Measurements from ENCODE around the gene TWF2. TPM values are rescaled to one million over a fixed set of nuclear protein-coding genes. Genes with fewer than 3 reads are reported as not detected.

The TWF2 gene
- total RNA-seq, 4 donors from 2014 or later: 50.1 to 116 (median 78.3) TPM

DNA sequence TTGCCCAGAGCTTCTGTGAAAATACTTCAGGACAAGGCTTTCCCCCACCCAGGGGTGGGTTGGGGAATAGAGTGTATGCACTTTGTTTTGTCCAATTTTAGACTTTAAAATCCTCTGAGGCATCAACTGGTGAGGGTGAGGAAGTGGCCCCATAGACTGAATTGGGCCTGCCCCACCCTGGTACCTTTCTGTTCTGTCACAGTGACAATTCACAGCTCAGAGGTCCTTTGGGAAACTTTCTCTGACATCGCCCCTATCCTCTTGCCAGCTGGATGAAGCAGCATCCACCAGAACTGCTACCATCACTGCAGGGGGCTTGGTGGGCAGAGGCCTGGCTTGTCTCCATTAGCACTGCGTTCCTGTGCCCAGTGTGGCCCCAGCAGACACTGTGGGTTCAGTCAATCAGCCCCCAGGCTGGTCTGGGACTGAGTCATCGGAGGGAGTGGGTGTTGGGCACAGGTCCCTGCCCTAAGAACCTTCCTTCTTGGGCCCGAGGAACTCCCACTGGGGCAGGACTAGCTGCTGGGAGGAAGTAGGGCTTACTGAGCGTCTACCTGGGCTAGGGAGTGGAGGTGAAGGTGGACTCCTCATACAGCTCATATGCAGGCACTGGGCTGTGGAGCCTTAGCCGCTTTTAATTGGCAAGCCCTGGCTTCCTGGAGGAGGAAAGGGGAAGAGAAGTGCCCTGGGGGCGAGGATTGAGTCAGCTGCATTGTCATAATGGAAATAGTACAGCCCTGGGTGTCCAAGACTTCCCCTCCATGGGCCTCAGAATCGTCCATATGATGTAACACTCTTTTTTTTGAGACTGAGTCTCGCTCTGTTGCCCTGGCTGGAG, 5.1 kb upstream of the TWF2 start:
- DNase-seq (ENCODE audit: low spot score) (no peak), ATAC-seq (ENCODE audit: low FRiP score) (no peak)
- TF ChIP-seq, protein P1, sequence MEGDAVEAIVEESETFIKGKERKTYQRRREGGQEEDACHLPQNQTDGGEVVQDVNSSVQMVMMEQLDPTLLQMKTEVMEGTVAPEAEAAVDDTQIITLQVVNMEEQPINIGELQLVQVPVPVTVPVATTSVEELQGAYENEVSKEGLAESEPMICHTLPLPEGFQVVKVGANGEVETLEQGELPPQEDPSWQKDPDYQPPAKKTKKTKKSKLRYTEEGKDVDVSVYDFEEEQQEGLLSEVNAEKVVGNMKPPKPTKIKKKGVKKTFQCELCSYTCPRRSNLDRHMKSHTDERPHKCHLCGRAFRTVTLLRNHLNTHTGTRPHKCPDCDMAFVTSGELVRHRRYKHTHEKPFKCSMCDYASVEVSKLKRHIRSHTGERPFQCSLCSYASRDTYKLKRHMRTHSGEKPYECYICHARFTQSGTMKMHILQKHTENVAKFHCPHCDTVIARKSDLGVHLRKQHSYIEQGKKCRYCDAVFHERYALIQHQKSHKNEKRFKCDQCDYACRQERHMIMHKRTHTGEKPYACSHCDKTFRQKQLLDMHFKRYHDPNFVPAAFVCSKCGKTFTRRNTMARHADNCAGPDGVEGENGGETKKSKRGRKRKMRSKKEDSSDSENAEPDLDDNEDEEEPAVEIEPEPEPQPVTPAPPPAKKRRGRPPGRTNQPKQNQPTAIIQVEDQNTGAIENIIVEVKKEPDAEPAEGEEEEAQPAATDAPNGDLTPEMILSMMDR (IDR thresholded peaks at IDR 0.05): no peak

DNA sequence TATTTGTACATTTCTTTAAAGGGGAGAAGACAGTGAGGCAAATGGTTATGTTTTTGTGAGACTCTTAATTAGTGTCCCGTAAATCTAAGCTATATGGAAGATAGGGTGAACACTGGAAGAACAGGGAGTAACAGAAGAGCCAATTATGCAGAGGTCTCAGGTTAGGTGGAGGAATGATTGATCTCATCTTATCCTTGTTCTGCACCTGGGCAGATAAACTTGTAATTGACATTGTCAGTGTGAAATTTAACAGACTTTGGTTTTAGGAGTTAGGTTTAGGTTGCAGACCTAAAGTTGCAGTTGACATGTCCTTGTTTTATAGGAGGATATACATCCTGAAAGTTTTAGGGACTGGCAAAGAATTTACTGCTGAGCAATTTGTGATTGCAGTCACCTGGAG, 3.1 kb upstream of the TWF2 start:
- ATAC-seq (ENCODE audit: low FRiP score) (no peak), DNase-seq (ENCODE audit: low spot score) (no peak)
- TF ChIP-seq, protein P1 (IDR thresholded peaks at IDR 0.05): no peak

DNA sequence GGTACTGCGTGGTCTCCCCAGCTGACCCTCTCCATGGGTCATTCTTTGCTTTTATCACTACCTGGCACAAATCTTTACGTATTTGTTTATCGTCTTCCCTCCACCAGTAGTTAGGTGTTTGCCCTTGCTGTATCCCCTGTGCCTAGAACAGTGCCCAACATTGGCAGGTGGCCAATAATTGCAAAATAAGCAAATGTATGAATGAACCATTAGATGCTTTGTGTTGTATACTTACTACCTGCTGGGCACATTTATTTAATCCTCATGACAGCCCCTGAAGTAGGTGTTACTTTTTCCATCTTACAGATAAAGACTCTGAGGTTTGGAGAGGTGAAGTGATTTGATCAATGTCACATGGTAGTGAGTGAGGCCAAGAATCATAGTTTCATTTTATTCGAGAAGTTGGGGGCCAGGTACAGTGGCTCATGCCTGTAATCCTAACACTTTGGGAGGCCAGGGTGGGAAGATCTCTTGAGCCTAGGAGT, 2.0 kb upstream of the TWF2 start:
- no peak for ATAC-seq (ENCODE audit: low FRiP score)
- DNase-seq (ENCODE audit: low spot score): no peak
- TF ChIP-seq, protein P1 (IDR thresholded peaks at IDR 0.05): no peak

DNA sequence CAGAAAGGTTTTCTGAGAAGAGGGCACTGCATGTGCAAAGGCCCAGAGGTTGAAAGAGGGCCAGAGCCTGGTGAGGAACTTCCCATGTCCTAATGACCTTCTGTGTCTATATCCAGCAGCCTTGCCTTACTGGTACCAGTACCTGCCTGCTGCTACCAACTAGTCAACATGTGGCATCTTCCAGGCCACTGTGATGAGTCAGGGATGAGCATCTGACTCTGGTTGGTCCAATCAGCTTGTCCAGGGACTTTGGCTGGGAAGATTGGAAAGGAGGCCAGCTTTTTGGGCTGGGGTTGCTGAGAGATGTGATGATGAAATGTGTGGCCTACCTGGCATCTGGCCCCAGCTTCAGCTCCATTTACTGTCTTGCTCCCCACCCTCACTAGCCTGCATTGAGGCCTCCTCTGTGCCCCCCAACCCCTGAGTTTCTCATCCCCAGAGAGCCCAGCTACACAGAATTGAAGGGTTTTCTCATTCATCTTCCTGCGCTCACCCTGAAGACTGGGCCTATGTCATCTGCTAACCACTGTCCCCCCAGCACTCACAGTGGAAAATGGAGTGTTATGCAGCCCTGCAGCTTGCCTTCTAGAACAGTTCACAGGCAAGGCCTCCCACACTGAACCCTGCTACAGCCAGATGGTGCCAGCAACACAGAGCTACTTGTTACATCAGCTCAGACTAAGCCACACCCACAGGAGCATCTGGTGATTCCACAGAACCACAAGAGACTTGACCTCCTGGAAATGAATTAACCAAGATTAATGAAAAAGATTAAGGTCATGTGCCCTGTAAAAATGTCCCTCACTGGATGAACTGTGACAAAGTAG, 1.3 kb upstream of the TWF2 start:
- DNase-seq (ENCODE audit: low spot score) (no peak), ATAC-seq (ENCODE audit: low FRiP score) (no peak)
- TF ChIP-seq, protein P1 (IDR thresholded peaks at IDR 0.05): no peak

DNA sequence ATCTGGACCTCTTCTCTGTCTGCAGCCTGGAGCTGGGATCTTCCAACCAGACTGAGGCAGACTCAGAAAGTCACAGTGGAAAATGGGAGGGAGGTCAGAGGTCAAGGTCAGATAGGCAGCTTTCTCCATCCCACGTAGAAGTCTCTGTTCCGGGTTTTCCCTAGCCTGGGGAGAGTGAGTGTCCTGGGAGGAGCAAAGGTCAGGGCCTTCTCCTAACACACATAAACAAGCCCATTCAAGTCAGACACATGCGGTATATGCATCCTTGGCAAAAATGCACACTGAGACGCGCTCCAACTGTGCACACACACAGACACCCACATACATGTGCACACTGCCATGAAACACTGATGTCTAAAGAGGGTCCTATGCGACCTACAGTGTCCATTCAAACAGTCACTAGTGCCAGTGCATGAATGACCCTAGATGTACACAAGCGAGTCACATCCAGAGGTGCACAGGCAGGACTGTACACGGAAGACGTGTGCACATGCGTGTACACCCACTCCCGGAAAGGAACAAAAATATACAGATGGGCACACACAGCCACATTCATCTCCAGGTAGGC, 681 bp downstream of the TWF2 start:
- DNase-seq (ENCODE audit: low spot score): no peak
- TF ChIP-seq, protein P1 (IDR thresholded peaks at IDR 0.05): no peak
- ATAC-seq (ENCODE audit: low FRiP score): peak; percentile 0

DNA sequence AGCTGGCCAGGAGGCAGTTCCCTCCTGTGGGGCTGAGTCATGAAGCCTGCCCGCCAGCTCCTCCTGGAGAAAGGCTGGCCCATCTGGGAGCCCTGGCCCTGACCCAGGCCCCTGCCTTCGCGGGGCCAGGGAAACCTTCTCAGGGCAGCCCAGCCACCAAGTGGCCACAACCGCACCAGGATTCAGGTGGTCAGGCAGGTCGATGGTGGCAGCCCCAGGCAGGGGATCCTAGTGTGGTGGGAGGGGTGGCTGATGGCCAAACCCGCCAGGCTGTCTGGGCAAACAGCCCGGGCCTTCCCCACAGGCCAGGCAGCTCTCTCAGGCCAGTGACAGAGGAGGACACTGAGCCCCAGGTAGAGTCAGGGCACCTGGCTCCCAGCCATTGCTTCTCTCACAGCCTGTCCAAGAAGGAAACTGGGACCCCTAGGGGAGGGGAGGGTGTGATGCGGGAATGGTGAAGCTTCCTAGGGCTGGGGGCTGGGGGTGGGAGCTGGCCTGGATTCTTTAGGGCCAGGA, 1.2 kb downstream of the TWF2 start:
- DNase-seq (ENCODE audit: low spot score) (no peak), ATAC-seq (ENCODE audit: low FRiP score) (peak; percentile 91)

More for the DNA sequence above, 1.2 kb downstream of the TWF2 start:
- TF ChIP-seq, protein P1 (IDR thresholded peaks at IDR 0.05): no peak

Measured in omental fat pad (tissue), 4 donors.